Right renal pelvis (tissue), 4 donors: ENCODE data around the gene CSNK1E. TPM values are rescaled to one million over a fixed set of nuclear protein-coding genes. Genes with fewer than 3 reads are reported as not detected.

Source experiments
- DNase-seq, 4 donors: peaks; one replicate each; pipeline ENCODE4 v3.0.0-alpha.2; 2013; ENCODE audit warnings: low read depth in 4 of 4, low spot score in 3 of 4, missing footprints in 1 of 4
- polyA plus RNA-seq, 4 donors: library from polyadenylated mRNA; unstranded; fragments of 120-200 nt; gene quantifications; one replicate each; pipeline ENCODE4 v1.2.1, GENCODE V29; 2013; ENCODE audit not compliant: insufficient read length in 4 of 4

CSNK1E gene
- polyA plus RNA-seq, 4 donors: 111 to 146 (median 127) TPM

GRCh38 chr22:38257650-38258250 lies 59.5 kb downstream of the CSNK1E start:
- DNase-seq: no peak

- no peak for DNase-seq
These were observed 60.1 kb downstream of the CSNK1E start for GRCh38 chr22:38257181-38257580.

GRCh38 chr22:38255697-38256096 lies 61.5 kb downstream of the CSNK1E start:
- no peak for DNase-seq

GRCh38 chr22:38251341-38251692 lies 65.9 kb downstream of the CSNK1E start:
- DNase-seq: no peak

- no peak for DNase-seq
These were observed 66.4 kb downstream of the CSNK1E start for GRCh38 chr22:38250643-38251340.

GRCh38 chr22:38249803-38250642 lies 67.2 kb downstream of the CSNK1E start:
- DNase-seq: no peak

GRCh38 chr22:38249301-38249700 lies 67.9 kb downstream of the CSNK1E start:
- DNase-seq: no peak

- DNase-seq: no peak
These were observed 69.0 kb downstream of the CSNK1E start for GRCh38 chr22:38248280-38248679.

- no peak for DNase-seq
These were observed 69.5 kb downstream of the CSNK1E start for GRCh38 chr22:38247713-38248112.

GRCh38 chr22:38246692-38247091 lies 70.5 kb downstream of the CSNK1E start:
- DNase-seq: no peak

GRCh38 chr22:38246046-38246658 lies 71.1 kb downstream of the CSNK1E start:
- DNase-seq: no peak

- no peak for DNase-seq
These were observed 73.1 kb downstream of the CSNK1E start for GRCh38 chr22:38244106-38244505.

- no peak for DNase-seq
These were observed 74.0 kb downstream of the CSNK1E start for GRCh38 chr22:38243007-38243765.

- no peak for DNase-seq
These were observed 76.4 kb downstream of the CSNK1E start for GRCh38 chr22:38240734-38241252.

Other genes starting within 250 kb of the CSNK1E start
- 1 to 10 TPM in 3 of 4 donors, under 1 TPM in 1; 0.72 to 1.8 (median 1.1) TPM for gene SLC16A8, start 233.2 kb downstream of the CSNK1E start, polyA plus RNA-seq
- 1 to 10 TPM; 5.0 to 7.5 (median 6.6) TPM for gene BAIAP2L2, start 206.7 kb downstream of the CSNK1E start, polyA plus RNA-seq
- 10 to 100 TPM; 36.5 to 47.8 (median 39.9) TPM for gene PLA2G6, start 135.6 kb downstream of the CSNK1E start, polyA plus RNA-seq
- 1 to 10 TPM; 2.5 to 4.9 (median 3.1) TPM for gene MAFF, start 115.4 kb downstream of the CSNK1E start, polyA plus RNA-seq
- 10 to 100 TPM; 37.9 to 45.4 (median 40.9) TPM for gene TMEM184B, start 44.4 kb downstream of the CSNK1E start, polyA plus RNA-seq
- gene KCNJ4, start 137.8 kb upstream of the CSNK1E start, polyA plus RNA-seq: under 1 TPM; 0.17 to 0.51 (median 0.28) TPM
- gene KDELR3, start 150.7 kb upstream of the CSNK1E start, polyA plus RNA-seq: 10 to 100 TPM; 12.5 to 15.2 (median 13.4) TPM
- gene DDX17, start 188.9 kb upstream of the CSNK1E start, polyA plus RNA-seq: 100 to 1,000 TPM; 741 to 959 (median 857) TPM